HCT116 (cell line): ENCODE measurements around the gene CDCA3. TPM values are rescaled to one million over a fixed set of nuclear protein-coding genes. Genes with fewer than 3 reads are reported as not detected.

ENCODE experiments used
- ATAC-seq: fragments of 200-7000 bp; cut with Tn5 transposase; 2 replicates; pipeline ENCODE4 v1.9.1; 2020; ENCODE audit warnings: mild to moderate bottlenecking, moderate library complexity
- BruUV-seq: library from RNA; stranded (reverse); fragments of 400-500 nt; replicated peaks from 2 replicates; lab custom pipeline; 2021; lab: Mats Ljungman, UMichigan
- CTCF ChIA-PET: fragments of 300-600 bp; sonication (Branson Sonifier 250); formaldehyde crosslinking; loops from one replicate; lab custom pipeline; 2021; ENCODE audit warnings: antibody characterized with exemption; lab: Charles Lee
- POLR2A ChIA-PET: fragments of 300-600, 350-600 bp; sonication (Branson Sonifier 250); formaldehyde crosslinking; loops from one replicate; lab custom pipeline; 2021; ENCODE audit warnings: antibody characterized with exemption; lab: Charles Lee
- RAD21 ChIA-PET, 2 experiments: fragments of 300-600 bp; sonication (Branson Sonifier 250); formaldehyde crosslinking; loops; one replicate each; lab custom pipeline; 2023; ENCODE audit warnings: low total read pairs in 2 of 2; ENCODE audit not compliant: uncharacterized antibody in 2 of 2, unreplicated experiment in 2 of 2, low non-redundant PET in 1 of 2; lab: Charles Lee
- DNase-seq: peaks from one replicate; pipeline ENCODE4 v3.0.0-alpha.2; 2010; ENCODE audit warnings: low read depth, low spot score
- H2AFZ ChIP-seq: fragments of 200-600 bp; shearing (Covaris generic), sonication (generic); 2 replicates; pipeline ENCODE4 v1.6.1; 2017; ENCODE audit warnings: low read depth, mixed run types, mixed read lengths, antibody characterized with exemption, low read length; ENCODE audit not compliant: poor library complexity, severe bottlenecking
- H3K27ac ChIP-seq: 2 replicates; pipeline ENCODE4 v1.5.1; 2012; ENCODE audit warnings: low read depth, low read length
- H3K27me3 ChIP-seq: fragments of 200-600 bp; sonication (generic); 2 replicates; pipeline ENCODE4 v1.6.1; 2016; ENCODE audit warnings: mixed run types, low read length, mixed read lengths; ENCODE audit not compliant: insufficient read depth
- H3K36me3 ChIP-seq, 2 experiments: fragments of 200-500 bp in 1 of 2; fragments of 200-600 bp in 1 of 2; sonication (Bioruptor generic) in 1 of 2; sonication (generic) in 1 of 2; 2 replicates each; pipeline versions ENCODE4 v1.5.1 to v1.6.1; 2014 to 2016; ENCODE audit warnings: low read length in 2 of 2, inconsistent platforms in 1 of 2, mixed read lengths in 1 of 2, mixed run types in 1 of 2; ENCODE audit not compliant: insufficient read depth in 2 of 2, control insufficient read depth in 1 of 2
- H3K4me1 ChIP-seq, 2 experiments: fragments of 200-600 bp in 1 of 2; sonication (generic) in 1 of 2; 2 replicates each; pipeline versions ENCODE4 v1.5.1 to v1.6.1; 2012 to 2017; ENCODE audit warnings: low read length in 2 of 2, inconsistent platforms in 1 of 2, mild to moderate bottlenecking in 1 of 2, mixed read lengths in 1 of 2, mixed run types in 1 of 2, moderate library complexity in 1 of 2; ENCODE audit not compliant: insufficient read depth in 2 of 2, control insufficient read depth in 1 of 2
- H3K4me2 ChIP-seq: fragments of 200-600 bp; sonication (generic); 2 replicates; pipeline ENCODE4 v1.6.1; 2017; ENCODE audit warnings: mixed run types, low read length, mixed read lengths
- H3K4me3 ChIP-seq, 2 experiments: fragments of 200-600 bp in 1 of 2; sonication (generic) in 1 of 2; replicated peaks in 1 of 2; 2 replicates each; pipeline ENCODE4 v1.5.1; 2011 to 2016; ENCODE audit warnings: low read length in 2 of 2, control low read depth in 1 of 2, low read depth in 1 of 2, mild to moderate bottlenecking in 1 of 2, mixed read lengths in 1 of 2, mixed run types in 1 of 2
- H3K79me2 ChIP-seq: fragments of 200-600 bp; sonication (generic); 2 replicates; pipeline ENCODE4 v1.6.1; 2017; ENCODE audit warnings: mild to moderate bottlenecking, mixed run types, low read length, moderate library complexity, mixed read lengths; ENCODE audit not compliant: insufficient read depth
- H3K9ac ChIP-seq: fragments of 200-600 bp; sonication (generic); 2 replicates; pipeline ENCODE4 v1.6.1; 2016; ENCODE audit warnings: low read length, mixed read lengths
- H3K9me2 ChIP-seq: fragments of 200-600 bp; sonication (generic), shearing (Covaris generic); 2 replicates; pipeline ENCODE4 v1.6.1; 2017; ENCODE audit warnings: mixed run types, mild to moderate bottlenecking, moderate library complexity; ENCODE audit not compliant: insufficient read depth
- H3K9me3 ChIP-seq, 2 experiments: fragments of 200-500 bp in 1 of 2; fragments of 200-600 bp in 1 of 2; sonication (Bioruptor generic) in 1 of 2; sonication (generic) in 1 of 2; 2 replicates each; pipeline ENCODE4 v1.6.1; 2014 to 2017; ENCODE audit warnings: low read length in 2 of 2, mixed read lengths in 2 of 2, inconsistent platforms in 1 of 2, low read depth in 1 of 2, mild to moderate bottlenecking in 1 of 2, mixed run types in 1 of 2, moderate library complexity in 1 of 2; ENCODE audit not compliant: control insufficient read depth in 1 of 2, insufficient read depth in 1 of 2
- H4K20me1 ChIP-seq: fragments of 200-600 bp; sonication (generic), shearing (Covaris generic); 2 replicates; pipeline ENCODE4 v1.6.1; 2017; ENCODE audit warnings: mixed run types, mild to moderate bottlenecking, moderate library complexity; ENCODE audit not compliant: insufficient read depth
- ATF3 ChIP-seq: IDR thresholded peaks from 2 replicates; pipeline ENCODE4 v1.6.1; 2012
- CEBPB ChIP-seq: IDR thresholded peaks from 2 replicates; pipeline ENCODE4 v1.6.1; 2012; ENCODE audit warnings: low read depth
- EGR1 ChIP-seq: IDR thresholded peaks from 2 replicates; pipeline ENCODE4 v1.6.1; 2012; ENCODE audit warnings: low read depth
- EZH2 ChIP-seq: fragments of 200-600 bp; sonication (generic); IDR thresholded peaks from 2 replicates; pipeline ENCODE4 v1.6.1; 2017; ENCODE audit warnings: antibody characterized with exemption, mixed run types
- FOSL1 ChIP-seq: IDR thresholded peaks from 2 replicates; pipeline ENCODE4 v1.6.1; 2012; ENCODE audit warnings: low read depth
- JUND ChIP-seq: IDR thresholded peaks from 2 replicates; pipeline ENCODE4 v1.6.1; 2012
- POLR2AphosphoS5 ChIP-seq: IDR thresholded peaks from 2 replicates; pipeline ENCODE4 v1.6.1; 2011; ENCODE audit warnings: mild to moderate bottlenecking, low read depth, low read length, moderate library complexity
- RAD21 ChIP-seq: IDR thresholded peaks from 2 replicates; pipeline ENCODE4 v1.6.1; 2012; ENCODE audit warnings: low read depth, mild to moderate bottlenecking
- SP1 ChIP-seq: IDR thresholded peaks from 2 replicates; pipeline ENCODE4 v1.6.1; 2012; ENCODE audit warnings: low read depth
- SRF ChIP-seq: IDR thresholded peaks from 2 replicates; pipeline ENCODE4 v1.6.1; 2012; ENCODE audit warnings: low read depth
- TCF7L2 ChIP-seq: IDR thresholded peaks from 2 replicates; pipeline ENCODE4 v1.7.0; 2011; ENCODE audit warnings: borderline replicate concordance, inconsistent platforms; ENCODE audit not compliant: insufficient read depth, insufficient read length; ENCODE audit errors: extremely low read depth
- ZFX ChIP-seq: fragments of 450-650 bp; IDR thresholded peaks from 2 replicates; pipeline ENCODE4 v1.6.1; 2017
- intact Hi-C: fragments of 100-400 bp; cut with micrococcal nuclease; formaldehyde crosslinking; loops from 2 replicates; pipeline ENCODE4 v1.10.0; 2022
- total RNA-seq: library from RNA; stranded (reverse); gene quantifications from one replicate; pipeline ENCODE4 v1.2.1, GENCODE V29; 2021; ENCODE audit not compliant: unreplicated experiment
- TF ChIP-seq, protein P1 (sequence below): IDR thresholded peaks from 2 replicates; pipeline ENCODE4 v1.6.1; 2012; ENCODE audit warnings: low read depth

The CDCA3 gene
- total RNA-seq, 1 experiment from 2014 or later = 63.0 TPM

DNA sequence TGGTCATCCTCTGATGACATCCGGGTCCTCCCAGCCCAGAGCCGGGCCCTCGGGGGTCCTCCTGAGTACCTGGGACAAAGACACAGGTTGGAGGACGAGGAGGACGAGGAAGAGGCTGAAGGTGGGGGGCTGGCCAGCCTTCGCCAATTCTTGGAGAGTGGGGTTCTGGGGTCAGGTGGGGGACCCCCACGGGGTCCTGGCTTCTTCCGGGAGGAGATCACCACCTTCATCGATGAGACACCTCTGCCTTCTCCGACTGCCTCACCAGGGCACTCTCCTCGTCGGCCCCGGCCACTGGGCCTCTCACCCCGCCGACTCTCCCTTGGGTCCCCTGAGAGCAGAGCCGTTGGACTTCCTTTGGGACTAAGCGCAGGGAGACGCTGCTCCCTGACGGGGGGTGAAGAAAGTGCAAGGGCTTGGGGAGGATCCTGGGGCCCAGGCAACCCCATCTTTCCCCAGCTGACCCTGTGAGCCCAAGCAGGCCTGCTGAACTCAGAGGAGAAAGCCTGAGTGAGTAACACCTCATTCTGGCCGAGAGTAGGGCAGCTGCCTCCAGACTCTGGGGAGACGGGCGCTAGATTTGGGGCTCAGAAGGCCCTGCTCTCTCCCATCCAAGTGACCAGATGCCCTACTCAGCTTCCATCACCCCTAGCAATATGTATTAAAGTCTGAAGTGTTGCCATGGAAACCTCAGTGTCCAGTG lies 24.2 kb downstream of the CDCA3 start:
- Histone ChIP-seq H3K9me3 (no peaks in the 10 kb centered on the region), H3K4me1 (peaks cover 17 to 41% of the 10 kb centered on the region in 2 experiments), H2AFZ (no peak overlapping the region), H3K27me3 (peaks cover 6% of the 10 kb centered on the region; the same call in 1 of the 2 replicates), H3K9me2 (no peaks in the 10 kb centered on the region), H3K4me3 (peak overlapping the region; percentile 54 to 95), H3K4me2 (peak overlapping the region; percentile 91), H3K36me3 (peaks cover 5 to 12% of the 10 kb centered on the region in 2 experiments; a peak in 2 of 4 replicates), H3K27ac (peak overlapping the region; percentile 78), H3K79me2 (peaks cover 31% of the 10 kb centered on the region), H3K9ac (peak overlapping the region; percentile 66), H4K20me1 (no peaks in the 10 kb centered on the region)
- ATAC-seq (no peak), DNase-seq (no peak)
- no peak for TF ChIP-seq ATF3
- no peak for TF ChIP-seq POLR2AphosphoS5
- no peak for TF ChIP-seq TCF7L2
- peak; percentile 16; the same call in 1 of the 2 replicates for TF ChIP-seq ZFX
- no peak for TF ChIP-seq SP1
- ChIA-PET RAD21 (no interaction called here), POLR2A (interaction anchor here (1.0 to 1.4 kb wide), 2 partner anchors 61 to 137 kb away, joined by 3 to 4 read pairs; partner anchors contain the start of genes PTMS and ZNF384), CTCF (interaction anchor here (0.9 to 2.4 kb wide), 3 partner anchors 61 to 74 kb away, joined by 3 to 11 read pairs (median 3); partner anchors contain the start of genes MLF2 and PTMS)
- intact Hi-C loops = no loop called here
- no TSS peak for BruUV-seq

GRCh38 chr12:6826125-6826733 lies 24.9 kb downstream of the CDCA3 start:
- no TSS peak for BruUV-seq
- ATAC-seq = no peak
- Histone ChIP-seq H3K27ac (peak overlapping the region; percentile 78; the same call in 1 of the 2 replicates), H4K20me1 (no peaks in the 10 kb centered on the region), H3K4me1 (peaks cover 19 to 48% of the 10 kb centered on the region in 2 experiments), H2AFZ (no peak overlapping the region), H3K4me3 (no peak overlapping the region), H3K9ac (no peak overlapping the region), H3K9me3 (no peaks in the 10 kb centered on the region), H3K9me2 (no peaks in the 10 kb centered on the region), H3K27me3 (peaks cover 6% of the 10 kb centered on the region; the same call in 1 of the 2 replicates), H3K4me2 (no peak overlapping the region), H3K36me3 (peaks cover 2 to 5% of the 10 kb centered on the region in 2 experiments; a peak in 2 of 4 replicates), H3K79me2 (peaks cover 31% of the 10 kb centered on the region)
- RAD21 ChIA-PET = no interaction called here
- intact Hi-C loops = no loop called here
- CTCF ChIA-PET = interaction anchor here (0.9 kb wide), 1 partner anchor 73 kb away, joined by 3 read pairs; the partner anchor contains the start of gene MLF2
- POLR2A ChIA-PET = no interaction called here
- TF ChIP-seq EZH2 = no peak
- no peak for TF ChIP-seq JUND
- TF ChIP-seq ZFX = no peak
- no peak for TF ChIP-seq EGR1
- no peak for TF ChIP-seq ATF3
- TF ChIP-seq RAD21 = no peak
- TF ChIP-seq FOSL1 = no peak
- TF ChIP-seq, protein P1, sequence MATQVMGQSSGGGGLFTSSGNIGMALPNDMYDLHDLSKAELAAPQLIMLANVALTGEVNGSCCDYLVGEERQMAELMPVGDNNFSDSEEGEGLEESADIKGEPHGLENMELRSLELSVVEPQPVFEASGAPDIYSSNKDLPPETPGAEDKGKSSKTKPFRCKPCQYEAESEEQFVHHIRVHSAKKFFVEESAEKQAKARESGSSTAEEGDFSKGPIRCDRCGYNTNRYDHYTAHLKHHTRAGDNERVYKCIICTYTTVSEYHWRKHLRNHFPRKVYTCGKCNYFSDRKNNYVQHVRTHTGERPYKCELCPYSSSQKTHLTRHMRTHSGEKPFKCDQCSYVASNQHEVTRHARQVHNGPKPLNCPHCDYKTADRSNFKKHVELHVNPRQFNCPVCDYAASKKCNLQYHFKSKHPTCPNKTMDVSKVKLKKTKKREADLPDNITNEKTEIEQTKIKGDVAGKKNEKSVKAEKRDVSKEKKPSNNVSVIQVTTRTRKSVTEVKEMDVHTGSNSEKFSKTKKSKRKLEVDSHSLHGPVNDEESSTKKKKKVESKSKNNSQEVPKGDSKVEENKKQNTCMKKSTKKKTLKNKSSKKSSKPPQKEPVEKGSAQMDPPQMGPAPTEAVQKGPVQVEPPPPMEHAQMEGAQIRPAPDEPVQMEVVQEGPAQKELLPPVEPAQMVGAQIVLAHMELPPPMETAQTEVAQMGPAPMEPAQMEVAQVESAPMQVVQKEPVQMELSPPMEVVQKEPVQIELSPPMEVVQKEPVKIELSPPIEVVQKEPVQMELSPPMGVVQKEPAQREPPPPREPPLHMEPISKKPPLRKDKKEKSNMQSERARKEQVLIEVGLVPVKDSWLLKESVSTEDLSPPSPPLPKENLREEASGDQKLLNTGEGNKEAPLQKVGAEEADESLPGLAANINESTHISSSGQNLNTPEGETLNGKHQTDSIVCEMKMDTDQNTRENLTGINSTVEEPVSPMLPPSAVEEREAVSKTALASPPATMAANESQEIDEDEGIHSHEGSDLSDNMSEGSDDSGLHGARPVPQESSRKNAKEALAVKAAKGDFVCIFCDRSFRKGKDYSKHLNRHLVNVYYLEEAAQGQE = no peak
- no peak for TF ChIP-seq SRF
- TF ChIP-seq CEBPB = no peak
- DNase-seq = no peak
